A673 (cell line): Measurements from ENCODE around the gene MKS1. TPM values are rescaled to one million over a fixed set of nuclear protein-coding genes. Genes with fewer than 3 reads are reported as not detected.
A peak's percentile ranks its signal among the peaks of the same experiment; 100 is the strongest.

Experiments
- BruUV-seq: library from RNA; stranded (reverse); fragments of 400-500 nt; replicated peaks from 2 replicates; lab custom pipeline; 2021; lab: Mats Ljungman, UMichigan
- CTCF ChIA-PET: fragments of 300-600 bp; sonication (Branson Sonifier 250); formaldehyde crosslinking; loops from one replicate; lab custom pipeline; 2022; ENCODE audit warnings: antibody characterized with exemption; lab: Charles Lee
- POLR2A ChIA-PET: fragments of 300-600 bp; sonication (Branson Sonifier 250); formaldehyde crosslinking; loops from one replicate; lab custom pipeline; 2022; ENCODE audit warnings: antibody characterized with exemption; ENCODE audit not compliant: low non-redundant PET; lab: Charles Lee
- DNase-seq: peaks from one replicate; pipeline ENCODE4 v3.0.0-alpha.2; 2015; ENCODE audit warnings: low spot score
- H3K27ac ChIP-seq: fragments of 200-600 bp; sonication (generic); 2 replicates; pipeline ENCODE4 v1.5.1; 2016; ENCODE audit warnings: mixed run types, low read depth, mild to moderate bottlenecking, mixed read lengths, antibody characterized with exemption, low read length; ENCODE audit not compliant: poor library complexity, severe bottlenecking
- H3K27me3 ChIP-seq: fragments of 200-600 bp; sonication (generic); replicated peaks from 2 replicates; pipeline ENCODE4 v1.6.1; 2017; ENCODE audit warnings: mixed run types, low read depth, mild to moderate bottlenecking, mixed read lengths, antibody characterized with exemption, low read length; ENCODE audit not compliant: insufficient read depth, poor library complexity
- H3K36me3 ChIP-seq: fragments of 200-600 bp; sonication (generic); 2 replicates; pipeline ENCODE4 v1.6.1; 2016; ENCODE audit warnings: mixed run types, mild to moderate bottlenecking, mixed read lengths, antibody characterized with exemption, low read length; ENCODE audit not compliant: insufficient read depth, poor library complexity, severe bottlenecking
- H3K4me1 ChIP-seq: fragments of 200-600 bp; sonication (generic); 2 replicates; pipeline ENCODE4 v1.6.1; 2017; ENCODE audit warnings: mixed run types, mild to moderate bottlenecking, mixed read lengths, antibody characterized with exemption, low read length; ENCODE audit not compliant: insufficient read depth, poor library complexity, severe bottlenecking
- H3K4me3 ChIP-seq: fragments of 200-600 bp; sonication (generic); 2 replicates; pipeline ENCODE4 v1.5.1; 2016; ENCODE audit warnings: low read depth, mixed run types, mild to moderate bottlenecking, mixed read lengths, low read length; ENCODE audit not compliant: poor library complexity, severe bottlenecking
- H3K9me3 ChIP-seq: fragments of 200-600 bp; sonication (generic); 2 replicates; pipeline ENCODE4 v1.6.1; 2016; ENCODE audit warnings: mixed run types, low read depth, mild to moderate bottlenecking, mixed read lengths, antibody characterized with exemption, low read length; ENCODE audit not compliant: poor library complexity, severe bottlenecking
- CTCF ChIP-seq: fragments of 300-800, 200-600 bp; sonication (generic); conservative IDR thresholded peaks from 2 replicates; pipeline ENCODE4 v1.5.1; 2017; ENCODE audit warnings: low read depth, mild to moderate bottlenecking, antibody characterized with exemption, low read length, moderate library complexity, mixed read lengths
- EZH2 ChIP-seq: fragments of 200-600 bp; sonication (generic); IDR thresholded peaks from 2 replicates; pipeline ENCODE4 v1.6.1; 2017; ENCODE audit warnings: borderline replicate concordance, low read depth, mild to moderate bottlenecking, mixed read lengths, antibody characterized with exemption, low read length; ENCODE audit not compliant: poor library complexity, severe bottlenecking
- intact Hi-C: fragments of 100-400 bp; cut with micrococcal nuclease; formaldehyde crosslinking; loops from one replicate; pipeline ENCODE4 v1.10.0; 2022; ENCODE audit not compliant: unreplicated experiment
- total RNA-seq: library from RNA; stranded (reverse); gene quantifications from 2 replicates; pipeline ENCODE4 v1.2.3, GENCODE V29; 2021

The MKS1 gene
- total RNA-seq, 1 experiment from 2014 or later, result 28.1 TPM

- POLR2A ChIA-PET, result no interaction called here
- Histone ChIP-seq H3K27ac (no peak overlapping the region), H3K27me3 (no peaks in the 10 kb centered on the region), H3K4me1 (peaks cover 12% of the 10 kb centered on the region), H3K9me3 (no peaks in the 10 kb centered on the region), H3K36me3 (no peaks in the 10 kb centered on the region), H3K4me3 (no peak overlapping the region)
- intact Hi-C loops, result no loop called here
- no peak for TF ChIP-seq EZH2
- TF ChIP-seq CTCF, result no peak
- BruUV-seq, result no TSS peak
- no peak for DNase-seq
- CTCF ChIA-PET, result no interaction called here
These were observed 32.5 kb downstream of the MKS1 start for GRCh38 chr17:58186591-58186990.

DNA sequence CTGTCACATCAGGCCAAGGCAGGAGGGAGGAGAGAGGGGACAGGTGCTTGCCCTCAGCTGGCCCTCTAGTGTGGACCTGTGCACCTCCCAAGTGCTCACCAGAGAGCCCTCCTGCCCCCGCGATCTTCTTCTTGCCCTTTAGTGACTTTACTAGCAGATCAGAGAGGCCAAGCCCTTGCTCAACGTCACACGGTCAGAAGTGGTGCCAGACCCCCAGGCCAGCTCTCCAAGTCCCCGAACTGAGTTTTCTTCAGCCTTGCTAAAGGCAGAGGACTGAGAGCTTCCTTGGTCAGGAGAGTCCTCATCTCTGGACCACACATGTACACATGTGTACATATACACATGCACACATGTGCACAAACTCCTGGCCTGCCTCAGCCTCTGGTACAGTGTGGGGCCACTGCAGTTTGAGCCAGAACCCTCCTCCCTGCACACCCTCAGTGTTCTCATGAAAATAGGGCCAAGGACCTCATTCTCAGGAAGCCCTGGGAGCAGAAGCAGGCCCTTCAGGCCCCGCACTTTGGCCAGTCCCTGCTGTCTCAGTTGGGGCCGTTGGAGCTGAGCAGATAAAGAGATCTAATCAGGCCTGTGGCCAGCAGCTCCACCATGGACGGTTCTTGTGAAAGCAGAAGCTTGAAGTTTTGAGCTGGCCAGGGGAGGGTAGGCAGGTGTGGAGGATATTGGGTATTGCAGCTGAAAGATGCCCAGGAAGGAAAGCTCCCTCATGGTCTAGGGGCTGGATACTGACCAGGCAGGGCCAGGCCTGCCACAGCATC lies 33.9 kb downstream of the MKS1 start:
- Histone ChIP-seq H3K9me3 (no peaks in the 10 kb centered on the region), H3K4me1 (peaks cover 10% of the 10 kb centered on the region), H3K36me3 (no peaks in the 10 kb centered on the region), H3K27me3 (peaks cover 4% of the 10 kb centered on the region), H3K4me3 (no peak overlapping the region), H3K27ac (no peak overlapping the region)
- POLR2A ChIA-PET, result no interaction called here
- no peak for TF ChIP-seq CTCF
- TF ChIP-seq EZH2, result no peak
- no peak for DNase-seq
- BruUV-seq, result no TSS peak
- intact Hi-C loops, result no loop called here
- CTCF ChIA-PET, result no interaction called here

DNA sequence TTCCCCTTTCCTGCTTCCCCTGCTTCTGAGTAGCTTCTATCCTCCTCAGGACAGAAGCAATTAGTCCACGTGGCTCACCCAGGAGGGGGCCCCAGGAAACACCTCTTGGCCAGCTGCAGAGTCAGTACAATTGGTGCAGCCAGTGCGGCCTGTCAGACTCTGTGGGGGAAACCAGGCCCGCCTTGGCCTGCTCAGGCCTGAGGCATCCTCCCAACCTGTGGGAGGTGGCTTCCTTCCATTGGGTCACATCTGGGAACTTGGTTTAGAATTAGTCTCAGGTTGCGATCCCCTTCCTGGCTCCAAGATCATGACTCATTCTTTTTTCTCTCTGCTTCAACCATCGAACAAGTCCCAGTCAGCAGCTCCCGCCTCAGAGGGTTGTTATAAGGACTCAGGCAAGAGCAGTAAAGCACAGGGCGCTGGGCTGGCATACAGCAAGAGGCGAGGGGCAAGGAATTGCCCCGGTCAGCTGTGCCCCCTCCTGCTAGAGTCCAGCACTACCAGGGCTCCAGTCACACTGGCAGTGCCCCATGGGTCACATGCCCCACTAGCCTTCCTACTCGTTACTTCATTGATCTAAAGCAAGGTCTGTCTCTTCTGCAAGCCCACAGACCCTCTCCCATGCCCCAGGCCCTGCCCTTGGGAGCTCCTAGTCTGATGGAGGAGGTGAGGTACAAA lies 34.6 kb downstream of the MKS1 start:
- H3K27ac ChIP-seq, result no peak overlapping the region
- no peaks in the 10 kb centered on the region for H3K9me3 ChIP-seq
- CTCF ChIA-PET, result no interaction called here
- no peaks in the 10 kb centered on the region for H3K36me3 ChIP-seq
- peaks cover 4% of the 10 kb centered on the region for H3K27me3 ChIP-seq
- H3K4me1 ChIP-seq, result peaks cover 3% of the 10 kb centered on the region
- DNase-seq, result peak; percentile 23
- no TSS peak for BruUV-seq
- POLR2A ChIA-PET, result no interaction called here
- H3K4me3 ChIP-seq, result no peak overlapping the region
- intact Hi-C loops, result no loop called here
- no peak for TF ChIP-seq CTCF
- no peak for TF ChIP-seq EZH2
